ENCODE results near the gene IL6R. TPM values are rescaled to one million over a fixed set of nuclear protein-coding genes. Genes with fewer than 3 reads are reported as not detected.

Gene IL6R
- total and polyA plus RNA-seq, 4 donors: 18.8 to 67.6 (median 35.3) TPM

- H3K4me1 ChIP-seq (ENCODE audit: control insufficient read depth in 4 of 4, insufficient read depth in 4 of 4, low read length in 3 of 4): peaks cover 0 to 3% (median 0%) of the 10 kb centered on the region in 4 donors
- H3K27me3 ChIP-seq (ENCODE audit: control insufficient read depth in 4 of 4, insufficient read depth in 4 of 4, low read length in 3 of 4): no peaks in the 10 kb centered on the region
- H3K4me3 ChIP-seq (ENCODE audit: low read depth in 1 of 3, low read length in 3 of 3): no peak overlapping the region
- no peak overlapping the region for H3K9ac ChIP-seq (ENCODE audit: low read depth in 1 of 2, low read length in 2 of 2)
- TF ChIP-seq CTCF (IDR thresholded peaks at IDR 0.05; ENCODE audit: low read depth, low read length, missing input control) (no peak), MAX (IDR thresholded peaks at IDR 0.05) (no peak), TAF1 (conservative IDR thresholded peaks at IDR 0.05) (no peak), SP1 (IDR thresholded peaks at IDR 0.05) (no peak), ZBTB33 (IDR thresholded peaks at IDR 0.05) (no peak), HNF4A (conservative IDR thresholded peaks at IDR 0.05) (no peak), RXRA (IDR thresholded peaks at IDR 0.05) (no peak), RAD21 (IDR thresholded peaks at IDR 0.05) (no peak), GABPA (IDR thresholded peaks at IDR 0.05 in 1 of 2, conservative IDR thresholded peaks at IDR 0.05 in 1 of 2) (no peak), NR2F2 (IDR thresholded peaks at IDR 0.05) (no peak), YY1 (IDR thresholded peaks at IDR 0.05) (no peak), ATF3 (IDR thresholded peaks at IDR 0.05) (no peak), REST (IDR thresholded peaks at IDR 0.05) (no peak), FOXA1 (IDR thresholded peaks at IDR 0.05) (no peak)
- no peak for DNase-seq (ENCODE audit: low spot score)
- H3K27ac ChIP-seq (ENCODE audit: low read depth in 1 of 2, low read length in 2 of 2): no peak overlapping the region
- peaks cover 11 to 59% (median 50%) of the 10 kb centered on the region in 4 donors for H3K36me3 ChIP-seq (ENCODE audit: control insufficient read depth in 4 of 4, insufficient read depth in 3 of 4, low read depth in 1 of 4, low read length in 3 of 4)
- H3K9me3 ChIP-seq (ENCODE audit: control insufficient read depth in 4 of 4, low read length in 3 of 4): no peaks in the 10 kb centered on the region
Observed at GRCh38 chr1:154459080-154459479, 53.9 kb downstream of the IL6R start.

- H3K36me3 ChIP-seq (ENCODE audit: control insufficient read depth in 4 of 4, insufficient read depth in 3 of 4, low read depth in 1 of 4, low read length in 3 of 4): peaks cover 18 to 60% (median 48%) of the 10 kb centered on the region in 4 donors
- 77% methylated on average over 15 of the region's 15 CpGs for WGBS
- TF ChIP-seq RAD21 (IDR thresholded peaks at IDR 0.05): no peak
- no peak for TF ChIP-seq NR2F2 (IDR thresholded peaks at IDR 0.05)
- no peak for TF ChIP-seq MAX (IDR thresholded peaks at IDR 0.05)
- no peak for TF ChIP-seq GABPA (IDR thresholded peaks at IDR 0.05 in 1 of 2, conservative IDR thresholded peaks at IDR 0.05 in 1 of 2)
- no peak for TF ChIP-seq JUND (IDR thresholded peaks at IDR 0.05)
- TF ChIP-seq REST (IDR thresholded peaks at IDR 0.05): no peak
- TF ChIP-seq FOXA2 (IDR thresholded peaks at IDR 0.05): no peak
- TF ChIP-seq EGR1 (IDR thresholded peaks at IDR 0.05; ENCODE audit: low read depth in 2 of 2): no peak
- TF ChIP-seq ATF3 (IDR thresholded peaks at IDR 0.05): no peak
- no peak for TF ChIP-seq SP1 (IDR thresholded peaks at IDR 0.05)
- no peak for TF ChIP-seq HNF4G (IDR thresholded peaks at IDR 0.05)
- no peak for TF ChIP-seq HNF4A (conservative IDR thresholded peaks at IDR 0.05)
- no peak for TF ChIP-seq FOXA1 (IDR thresholded peaks at IDR 0.05)
- no peak for TF ChIP-seq YY1 (IDR thresholded peaks at IDR 0.05)
- no peak for TF ChIP-seq TAF1 (conservative IDR thresholded peaks at IDR 0.05)
- H3K4me1 ChIP-seq (ENCODE audit: control insufficient read depth in 4 of 4, insufficient read depth in 4 of 4, low read length in 3 of 4): peaks cover 0 to 7% (median under 1%) of the 10 kb centered on the region in 4 donors
- no peak overlapping the region for H3K9ac ChIP-seq (ENCODE audit: low read depth in 1 of 2, low read length in 2 of 2)
- H3K27me3 ChIP-seq (ENCODE audit: control insufficient read depth in 4 of 4, insufficient read depth in 4 of 4, low read length in 3 of 4): no peaks in the 10 kb centered on the region
- no peak overlapping the region for H3K27ac ChIP-seq (ENCODE audit: low read depth in 1 of 2, low read length in 2 of 2)
- H3K9me3 ChIP-seq (ENCODE audit: control insufficient read depth in 4 of 4, low read length in 3 of 4): no peaks in the 10 kb centered on the region
- no peak for DNase-seq (ENCODE audit: low spot score)
- H3K4me3 ChIP-seq (ENCODE audit: low read depth in 1 of 3, low read length in 3 of 3): no peak overlapping the region
Observed at GRCh38 chr1:154460695-154461260, 55.6 kb downstream of the IL6R start.

Data from liver (tissue), 9 donors.